ENCODE measurements around the gene SHISA6. TPM values are rescaled to one million over a fixed set of nuclear protein-coding genes. Genes with fewer than 3 reads are reported as not detected.

SHISA6 gene
- polyA plus RNA-seq, 1 donor (not counting 4 experiments of a cell fraction or from before 2014, with no cell fraction given), result 2.2 TPM

DNA sequence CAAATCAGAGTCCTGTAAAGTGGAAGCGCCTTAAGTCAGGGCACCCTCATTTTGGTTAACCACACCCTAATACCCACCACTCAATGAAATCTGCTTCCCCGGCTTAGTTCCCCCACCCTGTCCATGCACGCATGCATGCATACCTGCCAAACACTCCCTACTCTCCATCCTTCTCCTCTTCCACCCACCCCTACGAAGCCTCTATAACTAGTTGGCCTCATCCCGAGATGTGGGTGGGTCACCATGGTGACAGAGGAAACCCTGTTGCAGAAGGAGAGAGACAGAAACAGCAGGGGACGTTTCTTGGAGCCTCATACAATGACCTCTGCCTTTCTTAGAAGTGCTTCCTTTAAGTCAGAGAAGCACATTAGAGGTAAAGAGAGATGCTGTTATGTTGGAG, 310.4 kb downstream of the SHISA6 start:
- Histone ChIP-seq H3K4me2 (ENCODE audit: control insufficient read depth, extremely low read depth, insufficient read depth, low read depth, low read length) (no peak overlapping the region), H3K79me2 (ENCODE audit: control insufficient read depth, insufficient read depth, low read length) (no peaks in the 10 kb centered on the region), H3K27me3 (ENCODE audit: control insufficient read depth, extremely low read depth, insufficient read depth, low read length) (no peaks in the 10 kb centered on the region), H3K4me3 (ENCODE audit: control insufficient read depth in 2 of 3, extremely low read depth in 1 of 3, insufficient read depth in 2 of 3, low read depth in 1 of 3, low read length in 3 of 3) (no peak overlapping the region), H3K9me1 (ENCODE audit: control insufficient read depth, extremely low read depth, insufficient read depth, low read length) (no peaks in the 10 kb centered on the region), H3K4me1 (ENCODE audit: control insufficient read depth, extremely low read depth, insufficient read depth, low read length) (no peaks in the 10 kb centered on the region), H3K36me3 (ENCODE audit: control insufficient read depth in 2 of 2, extremely low read depth in 1 of 2, insufficient read depth in 2 of 2, low read length in 2 of 2) (no peaks in the 10 kb centered on the region), H4K20me1 (ENCODE audit: control insufficient read depth, extremely low read depth, insufficient read depth, low read length) (no peaks in the 10 kb centered on the region), H3K27ac (ENCODE audit: control insufficient read depth, insufficient read depth, low read length) (no peak overlapping the region), H3K9me3 (ENCODE audit: control insufficient read depth, low read depth, low read length) (no peaks in the 10 kb centered on the region), H2AFZ (ENCODE audit: control insufficient read depth, low read length) (no peak overlapping the region), H3K9ac (ENCODE audit: control insufficient read depth, extremely low read depth, insufficient read depth, low read length) (no peak overlapping the region)
- DNase-seq (ENCODE audit: low read depth, low spot score) (no peak), FAIRE-seq (no peak)
- TF ChIP-seq, protein P1, sequence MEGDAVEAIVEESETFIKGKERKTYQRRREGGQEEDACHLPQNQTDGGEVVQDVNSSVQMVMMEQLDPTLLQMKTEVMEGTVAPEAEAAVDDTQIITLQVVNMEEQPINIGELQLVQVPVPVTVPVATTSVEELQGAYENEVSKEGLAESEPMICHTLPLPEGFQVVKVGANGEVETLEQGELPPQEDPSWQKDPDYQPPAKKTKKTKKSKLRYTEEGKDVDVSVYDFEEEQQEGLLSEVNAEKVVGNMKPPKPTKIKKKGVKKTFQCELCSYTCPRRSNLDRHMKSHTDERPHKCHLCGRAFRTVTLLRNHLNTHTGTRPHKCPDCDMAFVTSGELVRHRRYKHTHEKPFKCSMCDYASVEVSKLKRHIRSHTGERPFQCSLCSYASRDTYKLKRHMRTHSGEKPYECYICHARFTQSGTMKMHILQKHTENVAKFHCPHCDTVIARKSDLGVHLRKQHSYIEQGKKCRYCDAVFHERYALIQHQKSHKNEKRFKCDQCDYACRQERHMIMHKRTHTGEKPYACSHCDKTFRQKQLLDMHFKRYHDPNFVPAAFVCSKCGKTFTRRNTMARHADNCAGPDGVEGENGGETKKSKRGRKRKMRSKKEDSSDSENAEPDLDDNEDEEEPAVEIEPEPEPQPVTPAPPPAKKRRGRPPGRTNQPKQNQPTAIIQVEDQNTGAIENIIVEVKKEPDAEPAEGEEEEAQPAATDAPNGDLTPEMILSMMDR (optimal IDR thresholded peaks at IDR 0.05 in 1 of 3, IDR thresholded peaks at IDR 0.05 in 1 of 3, conservative IDR thresholded peaks at IDR 0.05 in 1 of 3; ENCODE audit: extremely low read depth in 1 of 3, insufficient read depth in 2 of 3, low read length in 3 of 3), result no peak
- no peak for TF ChIP-seq EZH2 (IDR thresholded peaks at IDR 0.05; ENCODE audit: low read length)
- dilution Hi-C loops (cut with MboI; ENCODE audit: extremely low pct_ligation_motif_present, low sequenced_read_pairs), result no loop called here

GRCh38 chr17:11553135-11553534, 312.1 kb downstream of the SHISA6 start:
- Histone ChIP-seq H3K9ac (ENCODE audit: control insufficient read depth, extremely low read depth, insufficient read depth, low read length) (no peak overlapping the region), H3K4me3 (ENCODE audit: control insufficient read depth in 2 of 3, extremely low read depth in 1 of 3, insufficient read depth in 2 of 3, low read depth in 1 of 3, low read length in 3 of 3) (no peak overlapping the region), H3K36me3 (ENCODE audit: control insufficient read depth in 2 of 2, extremely low read depth in 1 of 2, insufficient read depth in 2 of 2, low read length in 2 of 2) (no peaks in the 10 kb centered on the region), H3K9me3 (ENCODE audit: control insufficient read depth, low read depth, low read length) (peaks cover 3% of the 10 kb centered on the region), H2AFZ (ENCODE audit: control insufficient read depth, low read length) (no peak overlapping the region), H3K79me2 (ENCODE audit: control insufficient read depth, insufficient read depth, low read length) (no peaks in the 10 kb centered on the region), H4K20me1 (ENCODE audit: control insufficient read depth, extremely low read depth, insufficient read depth, low read length) (no peaks in the 10 kb centered on the region), H3K27me3 (ENCODE audit: control insufficient read depth, extremely low read depth, insufficient read depth, low read length) (no peaks in the 10 kb centered on the region), H3K9me1 (ENCODE audit: control insufficient read depth, extremely low read depth, insufficient read depth, low read length) (no peaks in the 10 kb centered on the region), H3K4me1 (ENCODE audit: control insufficient read depth, extremely low read depth, insufficient read depth, low read length) (no peaks in the 10 kb centered on the region), H3K4me2 (ENCODE audit: control insufficient read depth, extremely low read depth, insufficient read depth, low read depth, low read length) (no peak overlapping the region), H3K27ac (ENCODE audit: control insufficient read depth, insufficient read depth, low read length) (no peak overlapping the region)
- dilution Hi-C loops (cut with MboI; ENCODE audit: extremely low pct_ligation_motif_present, low sequenced_read_pairs), result no loop called here
- no peak for FAIRE-seq
- no peak for DNase-seq (ENCODE audit: low read depth, low spot score)
- no peak for TF ChIP-seq EZH2 (IDR thresholded peaks at IDR 0.05; ENCODE audit: low read length)

DNA sequence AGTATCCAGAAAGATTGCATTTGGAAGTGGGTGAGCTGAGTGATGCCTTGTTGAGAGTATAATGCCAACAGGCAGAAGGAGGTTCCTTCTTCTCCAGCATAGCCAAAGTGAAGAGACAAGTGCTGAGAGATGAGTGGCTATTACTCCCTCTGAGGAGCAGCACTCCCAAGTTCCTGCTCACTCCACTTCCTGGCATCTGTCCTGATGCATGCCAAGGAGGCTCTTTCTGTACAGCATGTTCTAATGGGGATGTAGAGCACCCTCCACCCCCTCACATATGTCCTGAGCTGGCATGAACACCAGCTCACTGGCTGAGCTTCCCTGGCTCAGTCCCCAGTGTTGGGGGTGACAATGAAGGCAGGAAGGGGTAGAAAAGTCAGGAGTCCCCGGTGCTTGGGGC, 313.0 kb downstream of the SHISA6 start:
- H3K79me2 ChIP-seq (ENCODE audit: control insufficient read depth, insufficient read depth, low read length), result no peaks in the 10 kb centered on the region
- no peaks in the 10 kb centered on the region for H3K27me3 ChIP-seq (ENCODE audit: control insufficient read depth, extremely low read depth, insufficient read depth, low read length)
- TF ChIP-seq, protein P1 (optimal IDR thresholded peaks at IDR 0.05 in 1 of 3, IDR thresholded peaks at IDR 0.05 in 1 of 3, conservative IDR thresholded peaks at IDR 0.05 in 1 of 3; ENCODE audit: extremely low read depth in 1 of 3, insufficient read depth in 2 of 3, low read length in 3 of 3), result no peak
- no peak for TF ChIP-seq EZH2 (IDR thresholded peaks at IDR 0.05; ENCODE audit: low read length)
- dilution Hi-C loops (cut with MboI; ENCODE audit: extremely low pct_ligation_motif_present, low sequenced_read_pairs), result no loop called here
- FAIRE-seq (no peak), DNase-seq (ENCODE audit: low read depth, low spot score) (no peak)
- H3K36me3 ChIP-seq (ENCODE audit: control insufficient read depth in 2 of 2, extremely low read depth in 1 of 2, insufficient read depth in 2 of 2, low read length in 2 of 2), result no peaks in the 10 kb centered on the region
- H3K9ac ChIP-seq (ENCODE audit: control insufficient read depth, extremely low read depth, insufficient read depth, low read length), result no peak overlapping the region
- no peak overlapping the region for H3K4me2 ChIP-seq (ENCODE audit: control insufficient read depth, extremely low read depth, insufficient read depth, low read depth, low read length)
- no peaks in the 10 kb centered on the region for H3K4me1 ChIP-seq (ENCODE audit: control insufficient read depth, extremely low read depth, insufficient read depth, low read length)
- H3K4me3 ChIP-seq (ENCODE audit: control insufficient read depth in 2 of 3, extremely low read depth in 1 of 3, insufficient read depth in 2 of 3, low read depth in 1 of 3, low read length in 3 of 3), result no peak overlapping the region
- H4K20me1 ChIP-seq (ENCODE audit: control insufficient read depth, extremely low read depth, insufficient read depth, low read length), result no peaks in the 10 kb centered on the region
- H3K9me1 ChIP-seq (ENCODE audit: control insufficient read depth, extremely low read depth, insufficient read depth, low read length), result no peaks in the 10 kb centered on the region
- no peak overlapping the region for H2AFZ ChIP-seq (ENCODE audit: control insufficient read depth, low read length)
- H3K27ac ChIP-seq (ENCODE audit: control insufficient read depth, insufficient read depth, low read length), result no peak overlapping the region
- peaks cover 3% of the 10 kb centered on the region for H3K9me3 ChIP-seq (ENCODE audit: control insufficient read depth, low read depth, low read length)
